T-cell (primary cell): ENCODE data around the gene NEXN. TPM values are rescaled to one million over a fixed set of nuclear protein-coding genes. Genes with fewer than 3 reads are reported as not detected.

Experiments used
- ATAC-seq, 4 experiments: fragments of 200-7000 bp in 3 of 4; fragments of 150-1000 bp in 1 of 4; cut with Tn5 transposase; replicated peaks in 1 of 4; 1 replicate in 3 of 4; 2 replicates in 1 of 4; pipeline ENCODE4 v1.10.0; 2021; ENCODE audit warnings: moderate library complexity in 3 of 4, mild to moderate bottlenecking in 2 of 4, moderate number of reproducible peaks in 1 of 4
- CTCF ChIA-PET, 2 donors: fragments of 300-600 bp; sonication (Branson Sonifier 250); formaldehyde crosslinking; loops; one replicate each; lab custom pipeline; 2022; ENCODE audit warnings: antibody characterized with exemption in 2 of 2; lab: Charles Lee
- POLR2A ChIA-PET, 2 donors: fragments of 300-600 bp; sonication (Branson Sonifier 250); formaldehyde crosslinking; loops; one replicate each; lab custom pipeline; 2022; ENCODE audit warnings: antibody characterized with exemption in 2 of 2; lab: Charles Lee
- DNase-seq, 35 experiments: peaks; one replicate each; pipeline versions ENCODE4 v3.0.0 to v3.0.0-alpha.2; 2013 to 2023
- H3K27ac ChIP-seq: one replicate; pipeline ENCODE4 v1.5.1; 2013; ENCODE audit warnings: low read length
- H3K27me3 ChIP-seq, 2 experiments: replicated peaks in 1 of 2; 1 replicate in 1 of 2; 2 replicates in 1 of 2; pipeline versions ENCODE4 v1.6.1 to v1.7.0; 2013; ENCODE audit warnings: low read length in 1 of 2, mixed read lengths in 1 of 2; ENCODE audit not compliant: control insufficient read depth in 2 of 2, insufficient read depth in 2 of 2; ENCODE audit errors: extremely low read depth in 1 of 2
- H3K36me3 ChIP-seq, 2 donors: 1 replicate in 1 of 2; 2 replicates in 1 of 2; pipeline versions ENCODE4 v1.6.1 to v1.7.0; 2013; ENCODE audit warnings: low read length in 1 of 2; ENCODE audit not compliant: control insufficient read depth in 2 of 2, insufficient read depth in 1 of 2; ENCODE audit errors: extremely low read depth in 1 of 2
- H3K4me1 ChIP-seq, 2 experiments: 1 replicate in 1 of 2; 2 replicates in 1 of 2; pipeline versions ENCODE4 v1.6.1 to v1.7.0; 2013; ENCODE audit warnings: low read length in 2 of 2, mixed read lengths in 1 of 2; ENCODE audit not compliant: insufficient read depth in 2 of 2, control insufficient read depth in 1 of 2; ENCODE audit errors: extremely low read depth in 1 of 2
- H3K4me3 ChIP-seq, 2 donors: 1 replicate in 1 of 2; 2 replicates in 1 of 2; pipeline versions ENCODE4 v1.5.1 to v1.7.0; 2013; ENCODE audit warnings: mild to moderate bottlenecking in 2 of 2, low read length in 1 of 2, moderate library complexity in 1 of 2; ENCODE audit not compliant: control insufficient read depth in 1 of 2; ENCODE audit errors: extremely low read depth in 1 of 2
- H3K9me3 ChIP-seq: 2 replicates; pipeline ENCODE4 v1.7.0; 2013
- H3K27ac Mint-ChIP-seq, 2 donors: one replicate each; pipeline ENCODE4 v1.8.0; 2020 to 2021; ENCODE audit warnings: mild to moderate bottlenecking in 2 of 2, mixed read lengths in 2 of 2
- H3K27me3 Mint-ChIP-seq, 2 donors: one replicate each; pipeline ENCODE4 v1.8.0; 2021 to 2022; ENCODE audit warnings: mixed read lengths in 2 of 2
- H3K36me3 Mint-ChIP-seq: one replicate; pipeline ENCODE4 v1.8.0; 2021; ENCODE audit warnings: mixed read lengths
- H3K4me1 Mint-ChIP-seq, 3 donors: one replicate each; pipeline ENCODE4 v1.8.0; 2020 to 2022; ENCODE audit warnings: mixed read lengths in 3 of 3, mild to moderate bottlenecking in 1 of 3
- H3K4me3 Mint-ChIP-seq, 3 donors: one replicate each; pipeline ENCODE4 v1.8.0; 2020 to 2022; ENCODE audit warnings: mild to moderate bottlenecking in 3 of 3, mixed read lengths in 3 of 3, moderate library complexity in 3 of 3
- H3K9me3 Mint-ChIP-seq, 3 donors: one replicate each; pipeline ENCODE4 v1.8.0; 2020 to 2022; ENCODE audit warnings: mixed read lengths in 3 of 3
- WGBS: methylation state at CpG from one replicate; pipeline ENCODE4 v1.1.5; 2013; ENCODE audit warnings: missing lambda C conversion rate; ENCODE audit not compliant: insufficient coverage; 5-methylcytosine and 5-hydroxymethylcytosine counted together
- total RNA-seq, 35 experiments: library from RNA in 6 of 35; stranded (reverse) in 6 of 35; fragments of 120-200 nt in 1 of 35; gene quantifications; one replicate each; pipeline versions ENCODE4 v1.2.1 to v1.2.4 and lab custom pipeline; 2013 to 2026

The NEXN gene
- total RNA-seq, 5 donors from 2014 or later (not counting 1 experiment from before 2014, with no cell fraction given) = 0.26 to 0.50 (median 0.35) TPM

GRCh38 chr1:77958391-77958790, 70.0 kb downstream of the NEXN start:
- Histone ChIP-seq H3K27me3 (no peaks in the 10 kb centered on the region), H3K4me1 (no peaks in the 10 kb centered on the region), H3K9me3 (no peaks in the 10 kb centered on the region), H3K36me3 (peaks cover 5 to 93% of the 10 kb centered on the region in 2 donors), H3K4me3 (no peak overlapping the region), H3K27ac (no peak overlapping the region)
- H3K9me3 Mint-ChIP-seq = no peaks in the 10 kb centered on the region
- peaks cover 65% of the 10 kb centered on the region for H3K36me3 Mint-ChIP-seq
- ChIA-PET POLR2A (no interaction called here), CTCF (interaction anchor here in 1 of 2 donors (0.5 kb wide), 1 partner anchor 1886 kb away, joined by 3 read pairs; no protein-coding TSS in a partner anchor)
- ATAC-seq (no peak), DNase-seq (no peak)
- H3K27me3 Mint-ChIP-seq = no peaks in the 10 kb centered on the region
- no peak overlapping the region for H3K4me3 Mint-ChIP-seq
- peak overlapping the region in 1 of 2 donors; percentile 1 for H3K27ac Mint-ChIP-seq
- peaks cover 22 to 30% (median 29%) of the 10 kb centered on the region in 3 donors for H3K4me1 Mint-ChIP-seq

- Mint-ChIP-seq H3K27me3 (no peaks in the 10 kb centered on the region), H3K9me3 (no peaks in the 10 kb centered on the region), H3K27ac (peak overlapping the region; percentile 1 to 28), H3K4me1 (peaks cover 22 to 30% (median 27%) of the 10 kb centered on the region in 3 donors), H3K36me3 (peaks cover 66% of the 10 kb centered on the region), H3K4me3 (no peak overlapping the region)
- Histone ChIP-seq H3K9me3 (no peaks in the 10 kb centered on the region), H3K27ac (no peak overlapping the region), H3K4me1 (no peaks in the 10 kb centered on the region), H3K36me3 (peaks cover 5 to 96% of the 10 kb centered on the region in 2 donors), H3K27me3 (no peaks in the 10 kb centered on the region), H3K4me3 (no peak overlapping the region)
- POLR2A ChIA-PET = no interaction called here
- WGBS = 100% methylated on average over 1 of the region's 2 CpGs
- ATAC-seq (no peak), DNase-seq (no peak)
- CTCF ChIA-PET = interaction anchor here in 1 of 2 donors (0.5 kb wide), 1 partner anchor 1886 kb away, joined by 3 read pairs; no protein-coding TSS in a partner anchor
Observed at GRCh38 chr1:77958850-77959249, 70.4 kb downstream of the NEXN start.

GRCh38 chr1:77961392-77961791, 73.0 kb downstream of the NEXN start:
- ChIA-PET CTCF (interaction anchor here in 1 of 2 donors (1.1 kb wide), 1 partner anchor 15 kb away, joined by 3 read pairs; no protein-coding TSS in a partner anchor), POLR2A (interaction anchor here in 1 of 2 donors (1.1 kb wide), 1 partner anchor 17 kb away, joined by 5 read pairs; the partner anchor contains the start of gene FUBP1)
- Histone ChIP-seq H3K36me3 (peaks cover 5 to 97% of the 10 kb centered on the region in 2 donors), H3K4me3 (no peak overlapping the region), H3K4me1 (no peaks in the 10 kb centered on the region), H3K9me3 (no peaks in the 10 kb centered on the region), H3K27me3 (no peaks in the 10 kb centered on the region), H3K27ac (no peak overlapping the region)
- H3K27me3 Mint-ChIP-seq = no peaks in the 10 kb centered on the region
- no peak overlapping the region for H3K27ac Mint-ChIP-seq
- peaks cover 26 to 38% (median 31%) of the 10 kb centered on the region in 3 donors for H3K4me1 Mint-ChIP-seq
- H3K36me3 Mint-ChIP-seq = peaks cover 67% of the 10 kb centered on the region
- ATAC-seq (no peak), DNase-seq (no peak)
- WGBS = 80% methylated on average over 1 of the region's 2 CpGs
- H3K9me3 Mint-ChIP-seq = no peaks in the 10 kb centered on the region
- H3K4me3 Mint-ChIP-seq = no peak overlapping the region

- no peaks in the 10 kb centered on the region for H3K9me3 Mint-ChIP-seq
- Histone ChIP-seq H3K36me3 (peaks cover 2 to 95% of the 10 kb centered on the region in 2 donors), H3K4me3 (no peak overlapping the region), H3K4me1 (peaks cover 7 to 15% of the 10 kb centered on the region in 2 experiments), H3K27ac (no peak overlapping the region), H3K27me3 (no peaks in the 10 kb centered on the region), H3K9me3 (no peaks in the 10 kb centered on the region)
- ATAC-seq (no peak), DNase-seq (no peak)
- 67% methylated on average over 1 of the region's 3 CpGs for WGBS
- peaks cover 52 to 54% (median 53%) of the 10 kb centered on the region in 3 donors for H3K4me1 Mint-ChIP-seq
- no peaks in the 10 kb centered on the region for H3K27me3 Mint-ChIP-seq
- peak overlapping the region in 1 of 2 donors; percentile 0 for H3K27ac Mint-ChIP-seq
- ChIA-PET CTCF (interaction anchor here in 1 of 2 donors (1.2 kb wide), 1 partner anchor 19 kb away, joined by 3 read pairs; no protein-coding TSS in a partner anchor), POLR2A (interaction anchor here (0.6 to 5.5 kb wide), 7 partner anchors 10 to 215 kb away, joined by 3 to 30 read pairs (median 4); partner anchors contain the start of gene FUBP1 (in 1 of the 2))
- H3K4me3 Mint-ChIP-seq = no peak overlapping the region
- H3K36me3 Mint-ChIP-seq = peaks cover 51% of the 10 kb centered on the region
Observed at GRCh38 chr1:77966291-77966690, 77.9 kb downstream of the NEXN start.

GRCh38 chr1:77970192-77970591, 81.8 kb downstream of the NEXN start:
- no peak for ATAC-seq
- Mint-ChIP-seq H3K27me3 (no peaks in the 10 kb centered on the region), H3K9me3 (no peaks in the 10 kb centered on the region), H3K27ac (no peak overlapping the region), H3K4me1 (peaks cover 63 to 77% (median 74%) of the 10 kb centered on the region in 3 donors), H3K4me3 (no peak overlapping the region), H3K36me3 (peaks cover 31% of the 10 kb centered on the region)
- Histone ChIP-seq H3K36me3 (peaks cover 0 to 67% of the 10 kb centered on the region in 2 donors), H3K27me3 (no peaks in the 10 kb centered on the region), H3K4me1 (peaks cover 24 to 33% of the 10 kb centered on the region in 2 experiments), H3K4me3 (no peak overlapping the region), H3K9me3 (no peaks in the 10 kb centered on the region), H3K27ac (no peak overlapping the region)
- 67% methylated on average over 1 of the region's 1 CpG for WGBS
- DNase-seq = no peak
- CTCF ChIA-PET = interaction anchor here (0.5 to 0.6 kb wide), 2 partner anchors 25 to 161 kb away, joined by 3 read pairs; no protein-coding TSS in a partner anchor
- POLR2A ChIA-PET = interaction anchor here (0.6 to 5.5 kb wide), 4 partner anchors 8 to 35 kb away, joined by 3 to 30 read pairs (median 6); partner anchors contain the start of genes DNAJB4 (in 1 of the 2) and FUBP1 (in 1 of the 2)

GRCh38 chr1:77972080-77972479, 83.7 kb downstream of the NEXN start:
- no peaks in the 10 kb centered on the region for H3K27me3 Mint-ChIP-seq
- peaks cover 29% of the 10 kb centered on the region for H3K36me3 Mint-ChIP-seq
- no peak for ATAC-seq
- no peak overlapping the region for H3K27ac ChIP-seq
- DNase-seq = no peak
- H3K4me1 Mint-ChIP-seq = peaks cover 68 to 83% (median 77%) of the 10 kb centered on the region in 3 donors
- no CpG with 5 or more reads among the region's 3 CpGs for WGBS
- no peaks in the 10 kb centered on the region for H3K27me3 ChIP-seq
- H3K4me3 ChIP-seq = no peak overlapping the region
- H3K36me3 ChIP-seq = peaks cover 0 to 48% of the 10 kb centered on the region in 2 donors
- peak overlapping the region; percentile 16 to 31 for H3K27ac Mint-ChIP-seq
- peak overlapping the region; percentile 24 to 48 (median 43) for H3K4me3 Mint-ChIP-seq
- ChIA-PET POLR2A (interaction anchor here (0.5 to 1.2 kb wide), 5 partner anchors 16 to 242 kb away, joined by 3 to 7 read pairs (median 4); partner anchors contain the start of gene DNAJB4 (in 1 of the 2)), CTCF (interaction anchor here in 1 of 2 donors (1.0 to 1.6 kb wide), 2 partner anchors 15 to 32 kb away, joined by 3 to 5 read pairs; no protein-coding TSS in a partner anchor)
- no peaks in the 10 kb centered on the region for H3K9me3 Mint-ChIP-seq
- peaks cover 41 to 46% of the 10 kb centered on the region in 2 experiments for H3K4me1 ChIP-seq
- H3K9me3 ChIP-seq = no peaks in the 10 kb centered on the region
